Measurements from ENCODE around the gene FAM120B. TPM values are rescaled to one million over a fixed set of nuclear protein-coding genes. Genes with fewer than 3 reads are reported as not detected.

FAM120B gene
- total RNA-seq, 3 donors from 2014 or later (not counting 1 experiment from before 2014, with no cell fraction given), result 37.8 to 55.6 (median 39.9) TPM

DNA sequence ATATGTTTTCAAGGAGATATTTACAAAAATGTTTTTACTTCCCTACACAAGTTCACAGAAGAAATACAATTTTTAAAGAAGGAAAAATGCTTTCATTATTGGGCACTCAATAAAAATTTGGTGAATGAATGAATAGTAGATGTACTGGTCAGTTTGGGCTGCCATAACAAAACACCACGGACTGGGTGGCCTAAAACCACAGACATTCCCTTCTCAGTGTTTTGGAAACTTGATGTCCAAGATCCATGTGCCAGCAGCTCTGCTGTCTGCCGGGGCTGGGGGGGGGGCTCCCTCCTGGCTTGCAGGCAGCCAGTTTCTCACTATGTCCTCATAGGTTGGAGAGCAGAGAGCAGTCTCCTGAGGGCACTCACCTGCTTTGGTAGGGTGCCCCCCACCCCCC, 62.0 kb downstream of the FAM120B start:
- TF ChIP-seq, protein P1, sequence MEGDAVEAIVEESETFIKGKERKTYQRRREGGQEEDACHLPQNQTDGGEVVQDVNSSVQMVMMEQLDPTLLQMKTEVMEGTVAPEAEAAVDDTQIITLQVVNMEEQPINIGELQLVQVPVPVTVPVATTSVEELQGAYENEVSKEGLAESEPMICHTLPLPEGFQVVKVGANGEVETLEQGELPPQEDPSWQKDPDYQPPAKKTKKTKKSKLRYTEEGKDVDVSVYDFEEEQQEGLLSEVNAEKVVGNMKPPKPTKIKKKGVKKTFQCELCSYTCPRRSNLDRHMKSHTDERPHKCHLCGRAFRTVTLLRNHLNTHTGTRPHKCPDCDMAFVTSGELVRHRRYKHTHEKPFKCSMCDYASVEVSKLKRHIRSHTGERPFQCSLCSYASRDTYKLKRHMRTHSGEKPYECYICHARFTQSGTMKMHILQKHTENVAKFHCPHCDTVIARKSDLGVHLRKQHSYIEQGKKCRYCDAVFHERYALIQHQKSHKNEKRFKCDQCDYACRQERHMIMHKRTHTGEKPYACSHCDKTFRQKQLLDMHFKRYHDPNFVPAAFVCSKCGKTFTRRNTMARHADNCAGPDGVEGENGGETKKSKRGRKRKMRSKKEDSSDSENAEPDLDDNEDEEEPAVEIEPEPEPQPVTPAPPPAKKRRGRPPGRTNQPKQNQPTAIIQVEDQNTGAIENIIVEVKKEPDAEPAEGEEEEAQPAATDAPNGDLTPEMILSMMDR (IDR thresholded peaks at IDR 0.05), result no peak
- no peaks in the 10 kb centered on the region for H3K27me3 ChIP-seq (ENCODE audit: control insufficient read depth, insufficient read depth, low read length)
- Mint-ChIP-seq H3K27me3 (ENCODE audit: low read depth in 2 of 2) (no peaks in the 10 kb centered on the region), H3K9me3 (no peaks in the 10 kb centered on the region), H3K27ac (peak overlapping the region in 1 of 2 donors; percentile 53), H3K4me3 (no peak overlapping the region), H3K4me1 (peaks cover 38 to 44% of the 10 kb centered on the region in 2 donors), H3K36me3 (no peaks in the 10 kb centered on the region)
- no peaks in the 10 kb centered on the region for H3K9me3 ChIP-seq (ENCODE audit: control insufficient read depth, insufficient read depth, low read length)
- H3K36me3 ChIP-seq (ENCODE audit: control insufficient read depth, insufficient read depth, low read length), result peaks cover 28% of the 10 kb centered on the region
- 83% methylated on average over 2 of the region's 2 CpGs for WGBS (ENCODE audit: insufficient coverage)
- DNase-seq (no peak), ATAC-seq (no peak)
- peaks cover 3% of the 10 kb centered on the region for H3K4me1 ChIP-seq (ENCODE audit: control insufficient read depth, insufficient read depth, low read length)
- H3K4me3 ChIP-seq (ENCODE audit: low read length), result no peak overlapping the region
- intact Hi-C loops (cut with micrococcal nuclease), result no loop called here
- H3K27ac ChIP-seq (ENCODE audit: low read length), result no peak overlapping the region

DNA sequence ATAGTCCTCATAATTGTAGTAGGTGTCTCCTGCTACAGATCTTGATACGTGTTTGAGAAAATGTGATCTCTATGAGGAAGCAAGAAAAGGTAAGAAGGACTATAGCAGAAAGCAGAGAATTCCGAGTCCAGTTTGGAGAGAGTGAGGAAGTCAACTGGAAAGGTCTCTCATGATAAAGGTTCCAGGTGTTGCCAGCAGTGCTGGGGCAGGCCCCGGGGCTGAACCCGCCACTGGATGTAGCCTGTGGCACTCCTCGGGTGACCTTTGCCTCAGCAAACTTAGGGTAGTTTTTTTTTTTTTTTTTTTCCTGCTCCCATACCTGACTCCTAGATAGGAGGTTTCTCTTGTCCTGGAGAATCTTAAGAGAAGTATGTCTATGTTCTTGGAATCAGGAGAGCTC, 62.8 kb downstream of the FAM120B start:
- H3K27ac Mint-ChIP-seq, result peak overlapping the region; percentile 10 to 53
- H3K36me3 Mint-ChIP-seq, result no peaks in the 10 kb centered on the region
- peaks cover 38 to 39% of the 10 kb centered on the region in 2 donors for H3K4me1 Mint-ChIP-seq

DNA sequence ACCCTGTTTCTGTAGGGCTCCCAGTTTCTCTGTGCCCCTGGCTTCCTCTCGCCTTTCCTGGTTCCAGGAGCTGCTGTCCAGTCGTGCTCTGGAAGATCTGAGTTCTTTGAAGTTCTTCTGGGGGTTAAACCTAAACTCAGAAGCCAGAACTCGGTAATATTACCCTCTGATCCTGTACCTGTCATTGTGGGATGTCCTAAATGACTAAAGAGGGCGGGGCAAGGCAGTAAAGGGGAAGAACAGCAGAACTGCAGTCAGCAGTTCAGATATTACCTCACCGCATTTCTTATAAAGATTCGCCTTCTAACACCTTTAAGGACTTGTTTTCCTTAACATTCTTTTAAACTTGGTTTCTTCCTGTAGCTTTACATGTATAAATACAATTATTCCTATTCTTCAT, 63.9 kb downstream of the FAM120B start:
- Mint-ChIP-seq H3K9me3 (no peaks in the 10 kb centered on the region), H3K4me3 (no peak overlapping the region), H3K27ac (peak overlapping the region; percentile 77 to 81), H3K27me3 (ENCODE audit: low read depth in 2 of 2) (no peaks in the 10 kb centered on the region), H3K4me1 (peaks cover 31 to 38% of the 10 kb centered on the region in 2 donors), H3K36me3 (peaks cover 2% of the 10 kb centered on the region)
- ATAC-seq (no peak), DNase-seq (no peak)
- intact Hi-C loops (cut with micrococcal nuclease), result no loop called here
- Histone ChIP-seq H3K36me3 (ENCODE audit: control insufficient read depth, insufficient read depth, low read length) (peaks cover 20% of the 10 kb centered on the region), H3K27me3 (ENCODE audit: control insufficient read depth, insufficient read depth, low read length) (no peaks in the 10 kb centered on the region), H3K9me3 (ENCODE audit: control insufficient read depth, insufficient read depth, low read length) (no peaks in the 10 kb centered on the region), H3K4me3 (ENCODE audit: low read length) (no peak overlapping the region), H3K27ac (ENCODE audit: low read length) (no peak overlapping the region), H3K4me1 (ENCODE audit: control insufficient read depth, insufficient read depth, low read length) (peaks cover 3% of the 10 kb centered on the region)
- WGBS (ENCODE audit: insufficient coverage), result 76% methylated on average over 6 of the region's 6 CpGs
- TF ChIP-seq, protein P1 (IDR thresholded peaks at IDR 0.05), result no peak

More for the DNA sequence above, 62.8 kb downstream of the FAM120B start:
- WGBS (ENCODE audit: insufficient coverage), result 100% methylated on average over 4 of the region's 5 CpGs
- no peak for ATAC-seq
- H3K27me3 Mint-ChIP-seq (ENCODE audit: low read depth in 2 of 2), result no peaks in the 10 kb centered on the region
- Histone ChIP-seq H3K4me1 (ENCODE audit: control insufficient read depth, insufficient read depth, low read length) (peaks cover 3% of the 10 kb centered on the region), H3K27ac (ENCODE audit: low read length) (no peak overlapping the region), H3K9me3 (ENCODE audit: control insufficient read depth, insufficient read depth, low read length) (no peaks in the 10 kb centered on the region), H3K36me3 (ENCODE audit: control insufficient read depth, insufficient read depth, low read length) (peaks cover 24% of the 10 kb centered on the region), H3K27me3 (ENCODE audit: control insufficient read depth, insufficient read depth, low read length) (no peaks in the 10 kb centered on the region), H3K4me3 (ENCODE audit: low read length) (no peak overlapping the region)
- H3K9me3 Mint-ChIP-seq, result no peaks in the 10 kb centered on the region
- intact Hi-C loops (cut with micrococcal nuclease), result no loop called here
- TF ChIP-seq, protein P1 (IDR thresholded peaks at IDR 0.05), result no peak
- no peak for DNase-seq
- no peak overlapping the region for H3K4me3 Mint-ChIP-seq

DNA sequence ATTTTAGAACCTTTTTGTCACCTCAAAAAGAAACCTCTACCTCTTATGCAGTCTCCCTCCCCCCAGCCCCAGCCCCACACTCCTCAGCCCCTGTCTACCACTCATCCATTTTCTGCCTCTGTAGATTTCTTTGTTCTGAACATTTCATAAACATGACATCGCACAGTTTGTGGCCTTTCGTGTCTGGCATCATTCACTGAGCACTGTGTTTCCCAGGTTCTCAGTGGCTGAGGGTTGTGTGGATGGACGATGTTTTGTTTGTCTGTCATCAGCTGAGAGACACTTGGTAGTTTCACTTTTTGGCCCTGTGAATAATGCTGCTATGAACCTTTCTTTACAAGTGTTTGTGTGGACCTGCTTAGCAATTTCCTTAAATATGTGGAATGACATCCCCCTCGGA, 64.5 kb downstream of the FAM120B start:
- no peaks in the 10 kb centered on the region for H3K9me3 Mint-ChIP-seq
- H3K27me3 Mint-ChIP-seq (ENCODE audit: low read depth in 2 of 2), result no peaks in the 10 kb centered on the region
- TF ChIP-seq, protein P1 (IDR thresholded peaks at IDR 0.05), result no peak
- Histone ChIP-seq H3K9me3 (ENCODE audit: control insufficient read depth, insufficient read depth, low read length) (no peaks in the 10 kb centered on the region), H3K4me1 (ENCODE audit: control insufficient read depth, insufficient read depth, low read length) (peaks cover 3% of the 10 kb centered on the region), H3K27me3 (ENCODE audit: control insufficient read depth, insufficient read depth, low read length) (no peaks in the 10 kb centered on the region), H3K4me3 (ENCODE audit: low read length) (no peak overlapping the region), H3K27ac (ENCODE audit: low read length) (no peak overlapping the region), H3K36me3 (ENCODE audit: control insufficient read depth, insufficient read depth, low read length) (peaks cover 21% of the 10 kb centered on the region)
- intact Hi-C loops (cut with micrococcal nuclease), result no loop called here
- peak overlapping the region; percentile 77 to 81 for H3K27ac Mint-ChIP-seq
- 63% methylated on average over 3 of the region's 4 CpGs for WGBS (ENCODE audit: insufficient coverage)
- peaks cover 38 to 41% of the 10 kb centered on the region in 2 donors for H3K4me1 Mint-ChIP-seq
- DNase-seq, result no peak
- ATAC-seq, result peak in 2 of 3 donors; percentile 26 to 59
- no peak overlapping the region for H3K4me3 Mint-ChIP-seq
- peaks cover 8% of the 10 kb centered on the region for H3K36me3 Mint-ChIP-seq

Measured in natural killer cell (primary cell).